Measurements from ENCODE around the gene TMX4.

DNA sequence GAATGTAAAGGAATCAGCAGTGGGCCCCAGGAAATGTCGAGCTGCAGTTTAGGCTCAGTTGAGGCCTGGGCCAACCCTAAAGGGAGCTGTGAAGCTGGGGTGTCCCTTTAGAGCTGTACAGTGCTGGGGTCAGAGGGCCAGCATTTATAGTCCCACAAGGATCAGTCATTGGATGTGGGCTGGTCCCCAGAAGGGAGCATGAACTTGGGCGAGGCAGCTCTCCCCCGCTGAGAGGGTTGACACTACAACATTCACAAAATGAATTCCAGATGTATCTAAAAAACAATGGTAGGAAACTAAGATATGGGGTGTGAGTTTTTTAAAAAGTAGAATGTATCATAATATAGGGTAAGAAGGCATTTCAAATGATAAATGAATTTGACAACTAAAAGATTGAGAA is 29.7 kb upstream of the TMX4 start:
- TF ChIP-seq, protein P1, sequence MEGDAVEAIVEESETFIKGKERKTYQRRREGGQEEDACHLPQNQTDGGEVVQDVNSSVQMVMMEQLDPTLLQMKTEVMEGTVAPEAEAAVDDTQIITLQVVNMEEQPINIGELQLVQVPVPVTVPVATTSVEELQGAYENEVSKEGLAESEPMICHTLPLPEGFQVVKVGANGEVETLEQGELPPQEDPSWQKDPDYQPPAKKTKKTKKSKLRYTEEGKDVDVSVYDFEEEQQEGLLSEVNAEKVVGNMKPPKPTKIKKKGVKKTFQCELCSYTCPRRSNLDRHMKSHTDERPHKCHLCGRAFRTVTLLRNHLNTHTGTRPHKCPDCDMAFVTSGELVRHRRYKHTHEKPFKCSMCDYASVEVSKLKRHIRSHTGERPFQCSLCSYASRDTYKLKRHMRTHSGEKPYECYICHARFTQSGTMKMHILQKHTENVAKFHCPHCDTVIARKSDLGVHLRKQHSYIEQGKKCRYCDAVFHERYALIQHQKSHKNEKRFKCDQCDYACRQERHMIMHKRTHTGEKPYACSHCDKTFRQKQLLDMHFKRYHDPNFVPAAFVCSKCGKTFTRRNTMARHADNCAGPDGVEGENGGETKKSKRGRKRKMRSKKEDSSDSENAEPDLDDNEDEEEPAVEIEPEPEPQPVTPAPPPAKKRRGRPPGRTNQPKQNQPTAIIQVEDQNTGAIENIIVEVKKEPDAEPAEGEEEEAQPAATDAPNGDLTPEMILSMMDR (IDR thresholded peaks at IDR 0.05; ENCODE audit: low read depth, low read length, missing input control), result no peak
- TF ChIP-seq, protein P2, sequence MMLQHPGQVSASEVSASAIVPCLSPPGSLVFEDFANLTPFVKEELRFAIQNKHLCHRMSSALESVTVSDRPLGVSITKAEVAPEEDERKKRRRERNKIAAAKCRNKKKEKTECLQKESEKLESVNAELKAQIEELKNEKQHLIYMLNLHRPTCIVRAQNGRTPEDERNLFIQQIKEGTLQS (IDR thresholded peaks at IDR 0.05), result no peak
- TF ChIP-seq, protein P3, sequence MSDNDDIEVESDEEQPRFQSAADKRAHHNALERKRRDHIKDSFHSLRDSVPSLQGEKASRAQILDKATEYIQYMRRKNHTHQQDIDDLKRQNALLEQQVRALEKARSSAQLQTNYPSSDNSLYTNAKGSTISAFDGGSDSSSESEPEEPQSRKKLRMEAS (IDR thresholded peaks at IDR 0.05), result no peak
- TF ChIP-seq RXRA (IDR thresholded peaks at IDR 0.05) (no peak), JUND (IDR thresholded peaks at IDR 0.05) (no peak), RAD21 (IDR thresholded peaks at IDR 0.05) (no peak), YY1 (IDR thresholded peaks at IDR 0.05) (no peak), FOXA1 (IDR thresholded peaks at IDR 0.05) (no peak), TAF1 (conservative IDR thresholded peaks at IDR 0.05) (no peak), HNF4G (IDR thresholded peaks at IDR 0.05) (no peak), EGR1 (IDR thresholded peaks at IDR 0.05; ENCODE audit: low read depth in 2 of 2) (no peak)
- TF ChIP-seq, protein P4, sequence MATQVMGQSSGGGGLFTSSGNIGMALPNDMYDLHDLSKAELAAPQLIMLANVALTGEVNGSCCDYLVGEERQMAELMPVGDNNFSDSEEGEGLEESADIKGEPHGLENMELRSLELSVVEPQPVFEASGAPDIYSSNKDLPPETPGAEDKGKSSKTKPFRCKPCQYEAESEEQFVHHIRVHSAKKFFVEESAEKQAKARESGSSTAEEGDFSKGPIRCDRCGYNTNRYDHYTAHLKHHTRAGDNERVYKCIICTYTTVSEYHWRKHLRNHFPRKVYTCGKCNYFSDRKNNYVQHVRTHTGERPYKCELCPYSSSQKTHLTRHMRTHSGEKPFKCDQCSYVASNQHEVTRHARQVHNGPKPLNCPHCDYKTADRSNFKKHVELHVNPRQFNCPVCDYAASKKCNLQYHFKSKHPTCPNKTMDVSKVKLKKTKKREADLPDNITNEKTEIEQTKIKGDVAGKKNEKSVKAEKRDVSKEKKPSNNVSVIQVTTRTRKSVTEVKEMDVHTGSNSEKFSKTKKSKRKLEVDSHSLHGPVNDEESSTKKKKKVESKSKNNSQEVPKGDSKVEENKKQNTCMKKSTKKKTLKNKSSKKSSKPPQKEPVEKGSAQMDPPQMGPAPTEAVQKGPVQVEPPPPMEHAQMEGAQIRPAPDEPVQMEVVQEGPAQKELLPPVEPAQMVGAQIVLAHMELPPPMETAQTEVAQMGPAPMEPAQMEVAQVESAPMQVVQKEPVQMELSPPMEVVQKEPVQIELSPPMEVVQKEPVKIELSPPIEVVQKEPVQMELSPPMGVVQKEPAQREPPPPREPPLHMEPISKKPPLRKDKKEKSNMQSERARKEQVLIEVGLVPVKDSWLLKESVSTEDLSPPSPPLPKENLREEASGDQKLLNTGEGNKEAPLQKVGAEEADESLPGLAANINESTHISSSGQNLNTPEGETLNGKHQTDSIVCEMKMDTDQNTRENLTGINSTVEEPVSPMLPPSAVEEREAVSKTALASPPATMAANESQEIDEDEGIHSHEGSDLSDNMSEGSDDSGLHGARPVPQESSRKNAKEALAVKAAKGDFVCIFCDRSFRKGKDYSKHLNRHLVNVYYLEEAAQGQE (IDR thresholded peaks at IDR 0.05), result no peak
